Measurements from ENCODE around the gene CEP89. TPM values are rescaled to one million over a fixed set of nuclear protein-coding genes. Genes with fewer than 3 reads are reported as not detected.

Gene CEP89
- total and polyA plus RNA-seq, 10 donors, result 5.9 to 16.0 (median 10.7) TPM

GRCh38 chr19:32902448-32902847 is 69.3 kb downstream of the CEP89 start:
- DNase-seq, result no peak
- WGBS, 5 donors, result 77 to 91% (median 81%) methylated on average over 7 of the region's 7 CpGs
- intact Hi-C loops (cut with DNase I; ENCODE audit: low total_unique reads), result no loop called here
- Histone ChIP-seq H3K36me3 (peaks cover 0 to 72% (median 12%) of the 10 kb centered on the region in 6 donors), H3K27ac (no peak overlapping the region), H3K27me3 (replicated peaks in 1 of 7) (no peaks in the 10 kb centered on the region), H3K4me1 (no peaks in the 10 kb centered on the region), H3K9me3 (peaks cover 0 to 23% (median 17%) of the 10 kb centered on the region in 8 donors), H3K4me3 (no peak overlapping the region)
- TF ChIP-seq CTCF (IDR thresholded peaks at IDR 0.05 in 8 of 11, conservative IDR thresholded peaks at IDR 0.05 in 3 of 11) (no peak), POLR2A (IDR thresholded peaks at IDR 0.05) (no peak), POLR2AphosphoS5 (IDR thresholded peaks at IDR 0.05) (no peak)

GRCh38 chr19:32901504-32902161 is 70.1 kb downstream of the CEP89 start:
- peaks cover 0 to 21% (median 17%) of the 10 kb centered on the region in 8 donors for H3K9me3 ChIP-seq
- no peaks in the 10 kb centered on the region for H3K4me1 ChIP-seq
- TF ChIP-seq POLR2A (IDR thresholded peaks at IDR 0.05), result no peak
- TF ChIP-seq CTCF (IDR thresholded peaks at IDR 0.05 in 8 of 11, conservative IDR thresholded peaks at IDR 0.05 in 3 of 11), result no peak
- TF ChIP-seq POLR2AphosphoS5 (IDR thresholded peaks at IDR 0.05), result no peak
- no peaks in the 10 kb centered on the region for H3K27me3 ChIP-seq (replicated peaks in 1 of 7)
- WGBS, 5 donors, result 74 to 98% (median 92%) methylated on average over 5 of the region's 5 CpGs
- intact Hi-C loops (cut with DNase I; ENCODE audit: low total_unique reads), result no loop called here
- H3K36me3 ChIP-seq, result peaks cover 0 to 72% (median 13%) of the 10 kb centered on the region in 6 donors
- H3K4me3 ChIP-seq, result no peak overlapping the region
- no peak overlapping the region for H3K27ac ChIP-seq
- DNase-seq, result no peak

- H3K4me1 ChIP-seq, result no peaks in the 10 kb centered on the region
- peaks cover 0 to 41% (median 31%) of the 10 kb centered on the region in 8 donors for H3K9me3 ChIP-seq
- WGBS, 5 donors, result 93 to 100% (median 97%) methylated on average over 1 of the region's 1 CpG
- DNase-seq, result no peak
- no peak overlapping the region for H3K27ac ChIP-seq
- no peak for TF ChIP-seq CTCF (IDR thresholded peaks at IDR 0.05 in 8 of 11, conservative IDR thresholded peaks at IDR 0.05 in 3 of 11)
- TF ChIP-seq POLR2A (IDR thresholded peaks at IDR 0.05), result no peak
- TF ChIP-seq POLR2AphosphoS5 (IDR thresholded peaks at IDR 0.05), result no peak
- intact Hi-C loops (cut with DNase I; ENCODE audit: low total_unique reads), result no loop called here
- no peak overlapping the region for H3K4me3 ChIP-seq
- peaks cover 2 to 93% (median 22%) of the 10 kb centered on the region in 6 donors for H3K36me3 ChIP-seq
- no peaks in the 10 kb centered on the region for H3K27me3 ChIP-seq (replicated peaks in 1 of 7)
Observed at GRCh38 chr19:32896516-32897214, 75.1 kb downstream of the CEP89 start.

- intact Hi-C loops (cut with DNase I; ENCODE audit: low total_unique reads), result no loop called here
- Histone ChIP-seq H3K27ac (no peak overlapping the region), H3K4me3 (no peak overlapping the region), H3K36me3 (peaks cover 2 to 94% (median 25%) of the 10 kb centered on the region in 6 donors), H3K27me3 (replicated peaks in 1 of 7) (no peaks in the 10 kb centered on the region), H3K9me3 (peaks cover 0 to 53% (median 43%) of the 10 kb centered on the region in 8 donors), H3K4me1 (no peaks in the 10 kb centered on the region)
- no peak for DNase-seq
- TF ChIP-seq CTCF (IDR thresholded peaks at IDR 0.05 in 8 of 11, conservative IDR thresholded peaks at IDR 0.05 in 3 of 11), result no peak
- TF ChIP-seq POLR2A (IDR thresholded peaks at IDR 0.05), result no peak
- TF ChIP-seq POLR2AphosphoS5 (IDR thresholded peaks at IDR 0.05), result no peak
- 75 to 81% (median 77%) methylated on average over 3 of the region's 3 CpGs for WGBS, 5 donors
Observed at GRCh38 chr19:32895384-32895783, 76.4 kb downstream of the CEP89 start.
